ENCODE results near the gene STXBP5. TPM values are rescaled to one million over a fixed set of nuclear protein-coding genes. Genes with fewer than 3 reads are reported as not detected.
A peak's percentile ranks its signal among the peaks of the same experiment; 100 is the strongest.

STXBP5 gene
- total and polyA plus RNA-seq, 5 donors from 2014 or later, result 1.9 to 32.4 (median 3.5) TPM

DNA sequence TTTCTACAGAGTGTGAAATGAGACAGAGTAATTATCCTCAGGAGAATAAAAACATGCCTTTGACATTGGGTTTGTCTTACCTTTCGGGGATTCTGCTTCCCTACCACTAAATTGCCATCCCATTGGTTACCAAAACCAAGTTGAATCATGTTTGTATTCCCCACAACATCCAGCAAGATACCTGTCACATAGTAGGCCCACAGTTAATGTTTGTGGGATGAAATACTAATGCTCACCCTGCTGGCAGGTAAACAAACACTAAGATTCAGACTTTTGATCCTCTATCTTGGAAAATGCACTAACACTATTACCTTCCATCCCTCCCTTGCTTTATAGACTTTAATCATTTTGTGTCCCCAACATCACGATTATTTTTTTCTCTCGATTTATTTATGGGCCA lies 8.2 kb upstream of the STXBP5 start:
- H3K4me1 ChIP-seq (ENCODE audit: control insufficient read depth, insufficient read depth, low read length, poor library complexity, severe bottlenecking), result no peaks in the 10 kb centered on the region
- no peak for ATAC-seq (ENCODE audit: low read depth in 2 of 2)

DNA sequence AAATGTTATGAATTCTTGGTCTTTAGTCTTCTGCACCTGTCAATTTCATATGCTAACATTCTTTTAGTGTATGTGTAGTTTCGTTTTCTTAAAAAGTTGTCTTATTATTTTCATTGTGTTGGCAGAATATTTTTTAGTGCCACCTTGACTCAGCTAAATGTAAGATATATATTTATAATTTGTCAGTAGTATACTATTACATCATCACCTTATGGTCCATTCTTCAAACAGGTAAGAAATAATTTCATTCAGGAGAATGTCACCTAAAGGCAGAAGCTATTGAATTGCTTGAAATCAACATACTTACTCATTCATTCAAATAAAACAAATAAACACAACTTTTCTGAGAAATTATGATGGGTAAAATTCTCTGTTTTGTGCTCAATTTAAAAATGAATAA lies 3.5 kb upstream of the STXBP5 start:
- DNase-seq, result no peak

More for the DNA sequence above, 8.2 kb upstream of the STXBP5 start:
- H3K4me3 ChIP-seq (ENCODE audit: low read depth, low read length), result no peak overlapping the region
- DNase-seq, result no peak
- H3K9me3 ChIP-seq (ENCODE audit: control insufficient read depth in 2 of 2, low read length in 2 of 2), result no peaks in the 10 kb centered on the region
- Mint-ChIP-seq H3K27me3 (peaks cover 7% of the 10 kb centered on the region), H3K9me3 (no peaks in the 10 kb centered on the region), H3K36me3 (no peaks in the 10 kb centered on the region), H3K4me1 (peaks cover 4 to 11% (median 8%) of the 10 kb centered on the region in 4 donors), H3K4me3 (no peak overlapping the region), H3K27ac (peak overlapping the region in 1 of 3 donors; percentile 21)
- no peaks in the 10 kb centered on the region for H3K36me3 ChIP-seq (ENCODE audit: control insufficient read depth, insufficient read depth, low read length)
- H3K27ac ChIP-seq (ENCODE audit: insufficient read depth, low read length, poor library complexity, severe bottlenecking), result no peak overlapping the region
- H3K27me3 ChIP-seq (ENCODE audit: control insufficient read depth, insufficient read depth, low read length), result no peaks in the 10 kb centered on the region

DNA sequence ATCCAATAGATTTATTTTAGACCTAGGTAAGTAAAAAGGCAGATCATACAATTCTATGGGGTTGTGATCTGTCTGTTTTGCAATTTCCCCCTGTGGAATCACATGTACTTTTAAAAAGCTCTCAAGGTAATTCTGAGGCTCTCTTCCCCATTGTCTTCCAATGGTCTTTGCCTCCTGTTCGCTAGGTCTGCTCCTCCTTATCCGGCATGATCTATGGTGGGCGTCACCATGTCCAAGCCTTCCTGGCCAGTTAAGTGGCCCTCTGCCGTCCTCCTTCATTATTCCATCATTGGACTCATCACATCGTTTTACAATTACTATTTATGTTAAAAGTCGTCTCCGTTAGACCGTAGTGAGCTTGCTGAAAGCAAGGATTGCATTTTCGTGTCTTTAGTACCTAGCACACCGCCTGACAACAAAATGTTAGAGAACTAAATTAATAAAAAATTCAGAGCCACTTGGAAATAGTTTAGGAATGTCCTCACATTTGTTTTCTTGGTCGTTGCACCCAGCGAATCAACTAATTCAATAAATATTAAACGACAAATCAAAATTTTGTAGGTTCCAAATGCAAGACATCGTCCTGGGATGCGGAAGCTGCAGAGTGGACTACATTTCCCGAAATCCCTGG lies 2.2 kb upstream of the STXBP5 start:
- H3K9me3 Mint-ChIP-seq, result no peaks in the 10 kb centered on the region
- Histone ChIP-seq H3K27me3 (ENCODE audit: control insufficient read depth, insufficient read depth, low read length) (no peaks in the 10 kb centered on the region), H3K4me1 (ENCODE audit: control insufficient read depth, insufficient read depth, low read length, poor library complexity, severe bottlenecking) (peaks cover 33% of the 10 kb centered on the region), H3K4me3 (ENCODE audit: low read depth, low read length) (peak overlapping the region; percentile 93), H3K9me3 (ENCODE audit: control insufficient read depth in 2 of 2, low read length in 2 of 2) (no peaks in the 10 kb centered on the region), H3K27ac (ENCODE audit: insufficient read depth, low read length, poor library complexity, severe bottlenecking) (peak overlapping the region; percentile 95), H3K36me3 (ENCODE audit: control insufficient read depth, insufficient read depth, low read length) (no peaks in the 10 kb centered on the region)
- no peaks in the 10 kb centered on the region for H3K36me3 Mint-ChIP-seq
- H3K4me1 Mint-ChIP-seq, result peaks cover 15 to 34% (median 29%) of the 10 kb centered on the region in 4 donors
- H3K27me3 Mint-ChIP-seq, result peaks cover 6% of the 10 kb centered on the region
- DNase-seq, result peak in 1 of 3 donors; percentile 4
- ATAC-seq (ENCODE audit: low read depth in 2 of 2), result no peak
- H3K27ac Mint-ChIP-seq, result peak overlapping the region; percentile 98 to 99 (median 99)
- peak overlapping the region; percentile 94 to 100 (median 99) for H3K4me3 Mint-ChIP-seq

More for the DNA sequence above, 3.5 kb upstream of the STXBP5 start:
- ATAC-seq (ENCODE audit: low read depth in 2 of 2), result no peak
- Histone ChIP-seq H3K36me3 (ENCODE audit: control insufficient read depth, insufficient read depth, low read length) (no peaks in the 10 kb centered on the region), H3K27me3 (ENCODE audit: control insufficient read depth, insufficient read depth, low read length) (no peaks in the 10 kb centered on the region), H3K9me3 (ENCODE audit: control insufficient read depth in 2 of 2, low read length in 2 of 2) (no peaks in the 10 kb centered on the region), H3K4me1 (ENCODE audit: control insufficient read depth, insufficient read depth, low read length, poor library complexity, severe bottlenecking) (peaks cover 23% of the 10 kb centered on the region), H3K4me3 (ENCODE audit: low read depth, low read length) (no peak overlapping the region), H3K27ac (ENCODE audit: insufficient read depth, low read length, poor library complexity, severe bottlenecking) (no peak overlapping the region)
- no peak overlapping the region for H3K27ac Mint-ChIP-seq
- H3K4me3 Mint-ChIP-seq, result no peak overlapping the region
- peaks cover 13% of the 10 kb centered on the region for H3K27me3 Mint-ChIP-seq
- no peaks in the 10 kb centered on the region for H3K9me3 Mint-ChIP-seq
- H3K36me3 Mint-ChIP-seq, result no peaks in the 10 kb centered on the region
- H3K4me1 Mint-ChIP-seq, result peaks cover 8 to 30% (median 18%) of the 10 kb centered on the region in 4 donors

DNA sequence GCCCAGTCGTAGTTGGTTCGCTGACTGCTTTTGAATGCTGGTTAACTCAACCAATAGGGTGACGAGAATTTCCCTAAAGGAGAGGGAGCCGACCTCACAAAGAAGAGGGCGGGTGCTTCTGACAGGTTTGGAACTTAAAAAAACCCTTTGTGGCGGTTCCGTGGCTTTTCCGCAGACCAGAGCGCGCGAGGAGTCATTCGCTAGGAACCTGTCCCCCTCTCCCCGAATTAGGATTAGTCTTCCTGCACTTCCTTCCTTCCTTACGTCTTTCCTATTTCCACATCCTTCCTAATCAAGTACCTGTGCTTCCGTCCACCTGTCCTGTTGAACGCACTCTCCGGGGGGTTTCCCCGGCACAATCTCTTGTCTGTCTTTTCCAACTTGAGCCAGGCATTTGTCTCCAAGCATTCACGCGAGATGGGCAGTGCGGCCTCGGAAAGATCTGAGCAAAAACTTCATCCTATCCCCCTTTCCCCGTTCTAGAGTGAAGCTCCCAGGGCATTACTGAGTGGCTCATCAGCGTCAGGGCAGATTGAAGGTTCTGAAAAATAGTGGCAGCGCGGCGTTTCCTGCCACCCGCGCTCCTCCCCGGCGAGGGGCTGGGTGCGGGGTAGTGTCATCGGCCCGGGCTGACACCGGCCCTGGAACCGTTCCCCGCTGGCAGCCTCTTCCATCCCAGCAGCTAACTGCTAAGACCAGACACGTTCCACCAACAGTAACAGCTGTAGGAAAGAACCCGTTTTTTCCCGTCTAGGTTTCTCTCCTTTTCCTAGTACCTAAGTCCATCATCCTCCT lies 1.5 kb upstream of the STXBP5 start:
- Histone ChIP-seq H3K4me3 (ENCODE audit: low read depth, low read length) (peak overlapping the region; percentile 93), H3K9me3 (ENCODE audit: control insufficient read depth in 2 of 2, low read length in 2 of 2) (no peaks in the 10 kb centered on the region), H3K4me1 (ENCODE audit: control insufficient read depth, insufficient read depth, low read length, poor library complexity, severe bottlenecking) (peaks cover 38% of the 10 kb centered on the region), H3K36me3 (ENCODE audit: control insufficient read depth, insufficient read depth, low read length) (no peaks in the 10 kb centered on the region), H3K27me3 (ENCODE audit: control insufficient read depth, insufficient read depth, low read length) (no peaks in the 10 kb centered on the region), H3K27ac (ENCODE audit: insufficient read depth, low read length, poor library complexity, severe bottlenecking) (peak overlapping the region; percentile 95)
- Mint-ChIP-seq H3K9me3 (no peaks in the 10 kb centered on the region), H3K4me3 (peak overlapping the region; percentile 94 to 100 (median 99)), H3K4me1 (peaks cover 19 to 41% (median 35%) of the 10 kb centered on the region in 4 donors), H3K36me3 (no peaks in the 10 kb centered on the region), H3K27ac (peak overlapping the region; percentile 98 to 99 (median 99)), H3K27me3 (peaks cover 6% of the 10 kb centered on the region)
- peak; percentile 86 to 88 for ATAC-seq (ENCODE audit: low read depth in 2 of 2)
- DNase-seq, result peak; percentile 81 to 97 (median 92)

DNA sequence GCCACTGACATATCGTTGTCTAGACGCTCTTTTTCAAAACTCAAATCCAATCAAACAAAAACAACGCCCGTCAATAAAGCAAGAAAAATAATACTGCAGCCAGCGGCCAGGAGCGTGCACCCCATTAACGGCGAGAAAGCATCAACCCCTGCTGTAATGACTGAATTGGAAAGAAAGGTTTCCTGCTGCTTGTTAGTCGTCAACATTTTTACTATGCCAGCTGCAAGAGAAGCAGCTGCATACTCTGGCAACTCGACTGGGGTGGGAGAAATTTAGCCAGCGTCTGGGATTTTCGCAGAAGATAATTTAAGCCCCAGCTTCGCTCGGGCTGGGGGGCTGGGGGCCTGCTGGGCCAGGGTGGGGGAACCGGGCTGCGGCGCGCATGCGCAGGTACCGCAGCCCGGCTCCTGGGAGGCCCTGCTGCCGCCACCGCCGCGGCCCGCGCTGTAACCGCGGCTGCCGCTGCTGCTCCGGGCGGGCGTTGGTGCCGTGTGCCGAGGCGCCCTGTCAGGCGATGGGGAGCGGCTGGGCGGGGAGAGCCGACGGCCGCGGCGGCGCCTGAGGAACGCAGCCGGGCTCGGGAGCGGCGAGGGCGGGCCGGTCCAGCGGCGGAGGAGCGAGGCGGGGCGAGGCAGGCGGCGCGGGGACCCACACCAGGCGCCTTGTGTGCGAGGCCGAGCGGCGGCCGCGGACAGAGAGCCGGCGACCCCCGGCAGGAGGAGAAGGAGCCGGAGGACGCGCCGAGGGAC lies 732 bp upstream of the STXBP5 start:
- peaks cover 19 to 48% (median 41%) of the 10 kb centered on the region in 4 donors for H3K4me1 Mint-ChIP-seq
- Histone ChIP-seq H3K4me3 (ENCODE audit: low read depth, low read length) (peak overlapping the region; percentile 93), H3K36me3 (ENCODE audit: control insufficient read depth, insufficient read depth, low read length) (no peaks in the 10 kb centered on the region), H3K27ac (ENCODE audit: insufficient read depth, low read length, poor library complexity, severe bottlenecking) (peak overlapping the region; percentile 95), H3K9me3 (ENCODE audit: control insufficient read depth in 2 of 2, low read length in 2 of 2) (no peaks in the 10 kb centered on the region), H3K4me1 (ENCODE audit: control insufficient read depth, insufficient read depth, low read length, poor library complexity, severe bottlenecking) (peaks cover 39% of the 10 kb centered on the region), H3K27me3 (ENCODE audit: control insufficient read depth, insufficient read depth, low read length) (no peaks in the 10 kb centered on the region)
- peak overlapping the region; percentile 98 to 99 (median 99) for H3K27ac Mint-ChIP-seq
- peak; percentile 56 for ATAC-seq (ENCODE audit: low read depth in 2 of 2)
- H3K4me3 Mint-ChIP-seq, result peak overlapping the region; percentile 94 to 100 (median 99)
- H3K9me3 Mint-ChIP-seq, result no peaks in the 10 kb centered on the region
- no peaks in the 10 kb centered on the region for H3K36me3 Mint-ChIP-seq
- DNase-seq, result peak; percentile 67 to 83 (median 80)
- peaks cover 6% of the 10 kb centered on the region for H3K27me3 Mint-ChIP-seq

DNA sequence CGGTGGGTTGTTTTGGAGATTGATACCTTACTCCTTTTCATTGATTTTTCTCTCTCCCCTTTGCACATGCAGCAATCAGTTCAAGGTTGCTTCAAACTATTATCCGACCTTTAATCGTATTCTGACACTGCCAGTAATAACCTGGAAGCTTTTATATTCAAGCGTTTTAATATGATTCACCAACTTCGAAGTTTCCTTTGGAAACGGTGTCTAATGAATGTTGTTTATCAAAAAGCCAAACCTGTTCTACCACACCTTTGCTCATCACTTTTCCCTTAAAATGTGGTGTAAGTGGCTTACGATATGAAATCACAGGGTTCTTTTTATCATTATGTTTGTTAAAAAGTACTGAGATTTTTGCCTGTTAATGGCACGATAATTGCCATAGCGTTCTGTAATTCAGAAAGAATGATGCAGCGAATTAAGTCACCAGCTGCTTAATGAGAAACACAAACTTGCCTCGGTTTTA lies 660 bp downstream of the STXBP5 start:
- H3K36me3 ChIP-seq (ENCODE audit: control insufficient read depth, insufficient read depth, low read length), result no peaks in the 10 kb centered on the region
- ATAC-seq (ENCODE audit: low read depth in 2 of 2), result no peak
- Mint-ChIP-seq H3K4me3 (peak overlapping the region; percentile 89 to 99 (median 92)), H3K36me3 (peaks cover 3% of the 10 kb centered on the region), H3K9me3 (no peaks in the 10 kb centered on the region), H3K4me1 (peaks cover 32 to 60% (median 48%) of the 10 kb centered on the region in 4 donors), H3K27ac (peak overlapping the region; percentile 77 to 94 (median 89)), H3K27me3 (peaks cover 6% of the 10 kb centered on the region)
- DNase-seq, result peak in 1 of 3 donors; percentile 5
- peak overlapping the region; percentile 72 for H3K27ac ChIP-seq (ENCODE audit: insufficient read depth, low read length, poor library complexity, severe bottlenecking)
- no peaks in the 10 kb centered on the region for H3K27me3 ChIP-seq (ENCODE audit: control insufficient read depth, insufficient read depth, low read length)
- peaks cover 39% of the 10 kb centered on the region for H3K4me1 ChIP-seq (ENCODE audit: control insufficient read depth, insufficient read depth, low read length, poor library complexity, severe bottlenecking)
- no peaks in the 10 kb centered on the region for H3K9me3 ChIP-seq (ENCODE audit: control insufficient read depth in 2 of 2, low read length in 2 of 2)
- peak overlapping the region; percentile 94 for H3K4me3 ChIP-seq (ENCODE audit: low read depth, low read length)

Measured in CD4-positive, CD25-positive, alpha-beta regulatory T cell (primary cell).